GM12864 (cell line): ENCODE data around the gene CDH23.
A peak's percentile ranks its signal among the peaks of the same experiment; 100 is the strongest.

ENCODE experiments used
- DNase-seq: peaks from one replicate; pipeline ENCODE4 v3.0.0-alpha.2; 2011; ENCODE audit warnings: low read depth
- H3K4me3 ChIP-seq: 2 replicates; pipeline ENCODE4 v1.5.1; 2011; ENCODE audit warnings: mild to moderate bottlenecking, low read depth, low read length, control low read depth
- CTCF ChIP-seq: IDR thresholded peaks from 2 replicates; pipeline ENCODE4 v1.5.1; 2011; ENCODE audit warnings: low read depth, mild to moderate bottlenecking, moderate library complexity, low read length, control low read depth, inconsistent platforms; ENCODE audit errors: missing control alignments

The CDH23 gene

DNA sequence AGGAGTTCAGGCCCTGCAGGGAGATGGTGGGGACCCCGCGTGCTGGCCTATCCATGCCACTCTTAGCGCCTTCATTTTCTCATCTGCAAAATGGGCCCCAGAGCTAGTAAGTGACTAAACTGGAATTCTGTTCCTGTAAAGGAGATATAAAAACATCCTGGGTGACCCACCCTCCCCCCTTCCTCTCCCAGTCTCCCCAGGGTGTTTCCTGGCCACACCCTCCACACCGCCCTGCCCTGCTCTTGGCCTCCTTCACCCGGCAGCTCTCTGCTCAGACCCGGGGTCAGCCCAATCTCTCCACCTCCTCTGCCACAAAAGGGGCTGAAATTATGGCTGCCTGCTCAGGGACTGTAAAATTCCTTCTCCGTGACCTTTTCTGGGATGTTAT is 252.2 kb downstream of the CDH23 start:
- DNase-seq = no peak
- no peak overlapping the region for H3K4me3 ChIP-seq
- TF ChIP-seq CTCF = no peak

DNA sequence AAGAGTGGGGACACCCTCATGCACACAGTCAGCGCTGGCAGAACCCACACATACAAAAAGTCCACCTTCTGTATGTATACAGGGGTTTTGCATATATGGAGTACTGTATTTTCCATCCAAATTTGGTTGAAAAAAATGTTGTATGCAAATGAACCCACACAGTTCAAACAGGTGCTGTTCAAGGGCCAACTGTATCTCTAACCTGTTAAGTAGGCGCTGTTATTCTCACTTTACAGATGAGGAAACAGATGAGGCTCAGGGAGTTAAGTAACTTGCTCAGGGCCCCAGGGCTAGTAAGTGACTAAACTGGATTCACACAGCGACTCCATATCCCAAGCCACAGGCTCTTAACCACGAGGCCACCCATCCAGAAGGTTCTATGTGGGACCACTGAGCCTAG is 252.9 kb downstream of the CDH23 start:
- TF ChIP-seq CTCF = no peak
- DNase-seq = peak; percentile 25
- H3K4me3 ChIP-seq = no peak overlapping the region

- DNase-seq = no peak
- no peak for TF ChIP-seq CTCF
- no peak overlapping the region for H3K4me3 ChIP-seq
Measured at GRCh38 chr10:71650397-71650796, 253.7 kb downstream of the CDH23 start.

- no peak overlapping the region for H3K4me3 ChIP-seq
- no peak for TF ChIP-seq CTCF
- DNase-seq = no peak
Measured at GRCh38 chr10:71651428-71651827, 254.7 kb downstream of the CDH23 start.

GRCh38 chr10:71651928-71652327 is 255.2 kb downstream of the CDH23 start:
- no peak for DNase-seq
- no peak overlapping the region for H3K4me3 ChIP-seq

GRCh38 chr10:71653044-71653443 is 256.3 kb downstream of the CDH23 start:
- TF ChIP-seq CTCF = no peak
- no peak overlapping the region for H3K4me3 ChIP-seq
- DNase-seq = no peak

More at GRCh38 chr10:71651928-71652327, 255.2 kb downstream of the CDH23 start:
- TF ChIP-seq CTCF = no peak

GRCh38 chr10:71656220-71656619 is 259.5 kb downstream of the CDH23 start:
- no peak for TF ChIP-seq CTCF
- no peak overlapping the region for H3K4me3 ChIP-seq
- no peak for DNase-seq
